ENCODE measurements around the gene ELP4. TPM values are rescaled to one million over a fixed set of nuclear protein-coding genes. Genes with fewer than 3 reads are reported as not detected.

Gene ELP4
- total RNA-seq, 1 experiment from 2014 or later, result 17.2 TPM

- ATAC-seq (no peak), DNase-seq (ENCODE audit: low read depth, low spot score) (no peak)
- no peaks in the 10 kb centered on the region for H3K4me1 ChIP-seq (ENCODE audit: control insufficient read depth, insufficient read depth, low read length)
- ChIA-PET POLR2A (no interaction called here), CTCF (no interaction called here)
- TF ChIP-seq CTCF (IDR thresholded peaks at IDR 0.05) (no peak), POLR2AphosphoS5 (IDR thresholded peaks at IDR 0.05; ENCODE audit: low read depth, low read length) (no peak), REST (IDR thresholded peaks at IDR 0.05; ENCODE audit: insufficient read depth in 1 of 2, low read depth in 2 of 2, low read length in 1 of 2) (no peak), TCF7L2 (IDR thresholded peaks at IDR 0.05; ENCODE audit: low read depth, low read length) (no peak), SIN3A (IDR thresholded peaks at IDR 0.05; ENCODE audit: borderline replicate concordance, insufficient read depth, low read depth, low read length) (no peak)
- BruUV-seq (replicated peaks), result no TSS peak
- no peak overlapping the region for H3K4me3 ChIP-seq (ENCODE audit: low read depth in 2 of 2, low read length in 2 of 2)
- H3K27ac ChIP-seq (ENCODE audit: low read length), result no peak overlapping the region
- no peaks in the 10 kb centered on the region for H3K9me3 ChIP-seq (ENCODE audit: control insufficient read depth, insufficient read depth, low read depth, low read length)
- H3K36me3 ChIP-seq (ENCODE audit: control insufficient read depth, insufficient read depth, low read length), result no peaks in the 10 kb centered on the region
- H3K27me3 ChIP-seq (ENCODE audit: control insufficient read depth, insufficient read depth, low read length), result no peaks in the 10 kb centered on the region
- intact Hi-C loops (cut with micrococcal nuclease; ENCODE audit: unreplicated experiment), result no loop called here
- in situ Hi-C loops (cut with HindIII; ENCODE audit: low pct_unique_long_range_greater_than_20kb, low sequenced_read_pairs), result no loop called here
These were observed 178.3 kb downstream of the ELP4 start for GRCh38 chr11:31687861-31688260.

- H3K4me1 ChIP-seq (ENCODE audit: control insufficient read depth, insufficient read depth, low read length), result no peaks in the 10 kb centered on the region
- no peak for DNase-seq (ENCODE audit: low read depth, low spot score)
- POLR2A ChIA-PET, result no interaction called here
- no peak for ATAC-seq
- intact Hi-C loops (cut with micrococcal nuclease; ENCODE audit: unreplicated experiment), result no loop called here
- H3K36me3 ChIP-seq (ENCODE audit: control insufficient read depth, insufficient read depth, low read length), result no peaks in the 10 kb centered on the region
- no peak overlapping the region for H3K4me3 ChIP-seq (ENCODE audit: low read depth in 2 of 2, low read length in 2 of 2)
- CTCF ChIA-PET, result no interaction called here
- in situ Hi-C loops (cut with HindIII; ENCODE audit: low pct_unique_long_range_greater_than_20kb, low sequenced_read_pairs), result no loop called here
- BruUV-seq (replicated peaks), result no TSS peak
- no peaks in the 10 kb centered on the region for H3K27me3 ChIP-seq (ENCODE audit: control insufficient read depth, insufficient read depth, low read length)
- no peak overlapping the region for H3K27ac ChIP-seq (ENCODE audit: low read length)
- H3K9me3 ChIP-seq (ENCODE audit: control insufficient read depth, insufficient read depth, low read depth, low read length), result no peaks in the 10 kb centered on the region
- TF ChIP-seq REST (IDR thresholded peaks at IDR 0.05; ENCODE audit: insufficient read depth in 1 of 2, low read depth in 2 of 2, low read length in 1 of 2) (no peak), TCF7L2 (IDR thresholded peaks at IDR 0.05; ENCODE audit: low read depth, low read length) (no peak), CTCF (IDR thresholded peaks at IDR 0.05) (no peak), POLR2AphosphoS5 (IDR thresholded peaks at IDR 0.05; ENCODE audit: low read depth, low read length) (no peak), SIN3A (IDR thresholded peaks at IDR 0.05; ENCODE audit: borderline replicate concordance, insufficient read depth, low read depth, low read length) (no peak)
These were observed 180.0 kb downstream of the ELP4 start for GRCh38 chr11:31689559-31689958.
